Esophagus muscularis mucosa (tissue), 4 donors: ENCODE measurements around the gene RNLS. TPM values are rescaled to one million over a fixed set of nuclear protein-coding genes. Genes with fewer than 3 reads are reported as not detected.

Source experiments
- DNase-seq: peaks from one replicate; pipeline ENCODE4 v3.0.0-alpha.2; 2017; ENCODE audit errors: extremely low spot score
- H3K27ac ChIP-seq, 4 donors: fragments of 200-600 bp; sonication (generic); replicated peaks in 1 of 4; 1 replicate in 3 of 4; 2 replicates in 1 of 4; pipeline ENCODE4 v1.5.1; 2016 to 2019; ENCODE audit warnings: mild to moderate bottlenecking in 1 of 4
- H3K27me3 ChIP-seq, 4 donors: fragments of 200-600 bp; sonication (generic); one replicate each; pipeline versions ENCODE4 v1.5.1 to v1.6.0; 2016 to 2019
- H3K36me3 ChIP-seq, 4 donors: fragments of 200-600 bp; sonication (generic); one replicate each; pipeline ENCODE4 v1.5.1; 2016 to 2019
- H3K4me1 ChIP-seq, 4 donors: fragments of 200-600 bp; sonication (generic); one replicate each; pipeline ENCODE4 v1.5.1; 2016 to 2019
- H3K4me3 ChIP-seq, 4 donors: fragments of 200-600 bp; sonication (generic); 1 replicate in 2 of 4; 2 replicates in 2 of 4; pipeline ENCODE4 v1.5.1; 2016 to 2019; ENCODE audit warnings: mild to moderate bottlenecking in 4 of 4, moderate library complexity in 1 of 4
- H3K9me3 ChIP-seq, 4 donors: fragments of 200-600 bp; sonication (generic); 1 replicate in 3 of 4; 2 replicates in 1 of 4; pipeline ENCODE4 v1.5.1; 2016 to 2019
- EP300 ChIP-seq: sonication (generic); formaldehyde crosslinking; IDR thresholded peaks from one replicate; pipeline ENCODE4 v1.6.1; 2017; ENCODE audit warnings: antibody characterized with exemption
- POLR2A ChIP-seq: fragments of 450-650 bp; IDR thresholded peaks from one replicate; pipeline ENCODE4 v1.6.1; 2017; ENCODE audit warnings: antibody characterized with exemption, moderate library complexity, mild to moderate bottlenecking, low read depth
- POLR2AphosphoS5 ChIP-seq, 2 donors: sonication (generic); formaldehyde crosslinking; IDR thresholded peaks; one replicate each; pipeline ENCODE4 v1.6.1; 2017; ENCODE audit warnings: antibody characterized with exemption in 2 of 2
- WGBS: methylation state at CpG from one replicate; pipeline ENCODE4 v1.1.5; 2018; 5-methylcytosine and 5-hydroxymethylcytosine counted together
- intact Hi-C: fragments of 100-400 bp; cut with DNase I; formaldehyde crosslinking; loops from one replicate; pipeline ENCODE4 v1.15.1; 2023
- total RNA-seq, 4 donors: library from RNA; depleted of rRNA; stranded (reverse); fragments of >200 nt; gene quantifications; one replicate each; pipeline versions ENCODE4 v1.1.0 to v1.2.1, GENCODE V29; 2016
- TF ChIP-seq, protein P1 (sequence below), 3 experiments: fragments of 200-600 bp in 2 of 3; fragments of 450-650 bp in 1 of 3; sonication (generic) in 2 of 3; IDR thresholded peaks; one replicate each; pipeline ENCODE4 v1.5.1; 2017 to 2019; ENCODE audit warnings: antibody characterized with exemption in 3 of 3, mild to moderate bottlenecking in 2 of 3, moderate library complexity in 1 of 3

Gene RNLS
- total RNA-seq, 4 donors from 2014 or later = 6.7 to 12.9 (median 10.9) TPM

DNA sequence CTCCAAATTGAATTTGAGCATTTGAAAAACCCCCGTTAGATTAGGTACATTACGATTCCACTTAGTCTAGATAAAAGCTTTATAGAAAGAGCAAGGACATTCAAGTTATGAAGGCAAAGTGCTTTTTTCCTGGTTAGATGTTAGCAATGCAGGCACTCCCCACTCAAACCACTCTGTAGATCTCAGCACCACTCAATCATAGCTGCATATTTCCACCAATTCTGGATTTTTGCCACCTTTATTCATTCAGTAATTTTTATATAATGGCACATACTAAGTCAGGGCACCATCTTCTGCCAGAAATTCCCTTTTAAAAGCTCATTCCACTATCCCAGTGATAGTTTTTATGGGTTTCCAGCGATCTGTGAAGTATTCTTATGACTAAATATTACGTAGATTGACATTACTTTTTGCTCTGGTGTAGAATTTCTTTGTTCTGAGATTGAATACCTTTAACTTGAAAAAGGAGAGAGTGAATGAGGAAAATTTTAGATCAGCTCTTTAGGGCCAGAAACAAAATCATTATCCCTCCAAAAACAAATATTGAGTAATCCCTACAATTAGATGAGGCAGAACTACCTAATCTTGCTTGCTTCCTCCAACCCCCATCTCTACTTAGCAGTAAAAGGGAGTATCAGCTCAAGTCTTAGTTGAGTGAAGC is 51.6 kb downstream of the RNLS start:
- 91% methylated on average over 4 of the region's 4 CpGs for WGBS
- TF ChIP-seq POLR2AphosphoS5 (IDR thresholded peaks at IDR 0.05) = no peak
- TF ChIP-seq EP300 = no peak
- TF ChIP-seq, protein P1, sequence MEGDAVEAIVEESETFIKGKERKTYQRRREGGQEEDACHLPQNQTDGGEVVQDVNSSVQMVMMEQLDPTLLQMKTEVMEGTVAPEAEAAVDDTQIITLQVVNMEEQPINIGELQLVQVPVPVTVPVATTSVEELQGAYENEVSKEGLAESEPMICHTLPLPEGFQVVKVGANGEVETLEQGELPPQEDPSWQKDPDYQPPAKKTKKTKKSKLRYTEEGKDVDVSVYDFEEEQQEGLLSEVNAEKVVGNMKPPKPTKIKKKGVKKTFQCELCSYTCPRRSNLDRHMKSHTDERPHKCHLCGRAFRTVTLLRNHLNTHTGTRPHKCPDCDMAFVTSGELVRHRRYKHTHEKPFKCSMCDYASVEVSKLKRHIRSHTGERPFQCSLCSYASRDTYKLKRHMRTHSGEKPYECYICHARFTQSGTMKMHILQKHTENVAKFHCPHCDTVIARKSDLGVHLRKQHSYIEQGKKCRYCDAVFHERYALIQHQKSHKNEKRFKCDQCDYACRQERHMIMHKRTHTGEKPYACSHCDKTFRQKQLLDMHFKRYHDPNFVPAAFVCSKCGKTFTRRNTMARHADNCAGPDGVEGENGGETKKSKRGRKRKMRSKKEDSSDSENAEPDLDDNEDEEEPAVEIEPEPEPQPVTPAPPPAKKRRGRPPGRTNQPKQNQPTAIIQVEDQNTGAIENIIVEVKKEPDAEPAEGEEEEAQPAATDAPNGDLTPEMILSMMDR (IDR thresholded peaks at IDR 0.05) = no peak
- no peak for TF ChIP-seq POLR2A
- DNase-seq = no peak
- Histone ChIP-seq H3K4me1 (no peaks in the 10 kb centered on the region), H3K4me3 (no peak overlapping the region), H3K27me3 (no peaks in the 10 kb centered on the region), H3K9me3 (no peaks in the 10 kb centered on the region), H3K36me3 (no peaks in the 10 kb centered on the region), H3K27ac (no peak overlapping the region)
- intact Hi-C loops = no loop called here

DNA sequence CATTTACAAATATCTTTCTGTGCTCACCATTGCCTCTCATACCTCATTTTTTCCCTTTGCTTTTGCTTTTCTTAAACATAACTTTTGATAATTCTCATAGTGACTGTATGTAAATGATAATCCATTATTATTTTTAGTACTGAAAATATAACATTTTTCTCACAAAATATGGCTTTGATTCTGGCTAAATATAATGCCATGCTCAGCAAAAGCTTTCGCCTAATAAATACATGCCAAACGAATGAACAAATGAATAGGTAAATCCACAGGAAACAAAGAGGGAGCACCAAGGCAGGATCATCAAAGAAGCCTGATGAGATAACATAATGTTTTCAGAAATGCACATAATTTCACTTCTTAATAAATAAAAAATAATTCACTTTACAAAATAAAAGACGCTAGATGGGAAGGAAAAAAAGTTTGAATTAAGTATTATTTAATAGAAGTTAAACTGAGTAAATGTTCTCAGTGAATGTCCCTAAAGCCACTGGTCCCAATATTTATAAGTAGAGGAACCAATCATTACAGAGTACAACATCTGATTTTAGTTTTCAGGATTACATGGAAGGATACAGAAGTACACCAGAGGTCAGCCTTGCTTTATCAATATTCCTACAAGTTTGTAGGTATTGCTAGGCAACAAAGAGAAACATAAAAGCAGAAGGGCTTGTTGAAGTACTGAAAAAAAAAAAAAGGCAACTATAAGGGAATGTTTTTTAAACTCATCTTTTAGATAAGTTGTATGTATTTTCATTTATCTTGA is 52.3 kb downstream of the RNLS start:
- DNase-seq = no peak
- no peaks in the 10 kb centered on the region for H3K27me3 ChIP-seq
- H3K27ac ChIP-seq = no peak overlapping the region
- H3K9me3 ChIP-seq = no peaks in the 10 kb centered on the region
- 97% methylated on average over 3 of the region's 3 CpGs for WGBS
- no peaks in the 10 kb centered on the region for H3K36me3 ChIP-seq
- no peak overlapping the region for H3K4me3 ChIP-seq
- intact Hi-C loops = no loop called here
- no peak for TF ChIP-seq POLR2A
- TF ChIP-seq EP300 = no peak
- no peak for TF ChIP-seq POLR2AphosphoS5 (IDR thresholded peaks at IDR 0.05)
- TF ChIP-seq, protein P1 (IDR thresholded peaks at IDR 0.05) = no peak
- no peaks in the 10 kb centered on the region for H3K4me1 ChIP-seq

DNA sequence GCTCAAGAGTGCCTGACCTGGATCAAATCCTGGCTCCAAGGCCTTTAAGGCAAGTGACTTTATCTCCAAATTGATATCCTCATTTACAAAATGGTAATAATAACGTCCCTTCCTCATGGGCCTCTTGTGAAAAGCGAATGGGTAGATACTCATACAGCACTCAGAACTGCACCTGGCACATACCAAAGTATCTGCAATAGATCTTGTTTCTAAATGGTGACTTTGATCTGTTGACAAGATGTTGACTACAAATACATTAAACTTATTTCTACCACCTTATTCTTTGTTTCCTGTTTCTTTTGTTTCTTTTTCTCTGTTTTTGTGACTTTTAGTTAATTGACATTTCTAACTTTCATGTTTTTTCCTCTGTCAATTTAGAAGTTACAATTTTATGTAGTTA is 53.0 kb downstream of the RNLS start:
- Histone ChIP-seq H3K4me3 (no peak overlapping the region), H3K27ac (no peak overlapping the region), H3K9me3 (no peaks in the 10 kb centered on the region), H3K4me1 (no peaks in the 10 kb centered on the region), H3K27me3 (no peaks in the 10 kb centered on the region), H3K36me3 (no peaks in the 10 kb centered on the region)
- DNase-seq = no peak
- no peak for TF ChIP-seq POLR2A
- TF ChIP-seq EP300 = no peak
- TF ChIP-seq, protein P1 (IDR thresholded peaks at IDR 0.05) = no peak
- TF ChIP-seq POLR2AphosphoS5 (IDR thresholded peaks at IDR 0.05) = no peak
- WGBS = 83% methylated on average over 2 of the region's 2 CpGs
- intact Hi-C loops = no loop called here

DNA sequence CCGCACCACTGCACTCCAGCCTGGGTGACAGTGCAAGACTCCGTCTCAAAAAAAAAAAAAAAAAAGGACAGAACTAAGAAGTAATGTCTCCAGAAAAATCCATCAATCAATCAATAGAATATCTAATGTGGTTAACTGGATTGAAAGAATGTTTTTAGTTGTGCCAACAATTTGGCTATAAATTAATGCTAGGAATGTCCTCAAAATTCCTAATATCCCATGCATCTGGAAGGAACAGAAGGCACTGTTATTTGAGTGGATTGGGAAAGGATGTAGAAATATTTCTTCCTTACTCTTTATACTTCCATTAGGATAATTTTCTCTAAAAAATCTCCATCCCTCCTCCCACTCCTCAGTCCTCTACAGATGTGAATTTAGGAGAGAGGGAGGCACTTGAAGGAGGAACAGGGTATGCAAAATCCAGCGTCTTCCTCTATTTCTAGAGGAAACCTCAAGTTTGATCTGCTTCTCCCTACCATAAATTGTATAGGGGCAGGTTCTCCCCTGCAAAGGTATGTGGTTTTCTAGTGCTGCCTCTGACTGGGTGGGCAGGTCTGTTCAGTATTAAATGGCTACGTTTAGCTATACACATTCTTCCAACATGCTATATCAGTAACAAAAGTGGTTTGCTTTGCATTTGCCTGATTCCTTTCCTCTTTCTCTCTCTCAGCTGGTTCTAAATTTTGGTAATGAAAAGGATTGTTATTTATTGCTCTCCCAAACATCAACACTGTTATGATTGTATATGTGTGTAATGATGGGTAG is 54.1 kb downstream of the RNLS start:
- no peaks in the 10 kb centered on the region for H3K9me3 ChIP-seq
- no peak for TF ChIP-seq EP300
- TF ChIP-seq POLR2AphosphoS5 (IDR thresholded peaks at IDR 0.05) = no peak
- no peak for DNase-seq
- H3K4me3 ChIP-seq = no peak overlapping the region
- no peaks in the 10 kb centered on the region for H3K4me1 ChIP-seq
- no peaks in the 10 kb centered on the region for H3K27me3 ChIP-seq
- 89% methylated on average over 4 of the region's 4 CpGs for WGBS
- intact Hi-C loops = no loop called here
- H3K27ac ChIP-seq = no peak overlapping the region
- H3K36me3 ChIP-seq = no peaks in the 10 kb centered on the region

DNA sequence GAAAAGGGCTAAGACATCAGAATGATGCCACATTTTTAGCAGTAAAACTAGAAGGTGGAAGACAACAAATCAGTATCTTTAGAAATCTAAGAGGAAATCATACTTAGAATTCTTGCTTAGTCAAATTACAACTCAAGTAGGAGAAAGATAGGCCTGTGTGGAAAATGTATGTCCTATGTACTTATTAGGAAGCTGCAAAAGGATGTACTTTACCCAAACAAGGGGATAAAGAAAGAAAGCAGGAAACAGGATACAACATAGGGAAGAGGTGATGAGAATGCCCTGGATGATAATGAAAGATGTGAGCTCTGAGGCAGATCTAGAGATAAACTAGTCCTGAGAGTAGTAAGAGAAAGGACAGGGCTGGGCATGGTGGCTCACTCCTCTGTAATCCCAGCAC is 54.9 kb downstream of the RNLS start:
- intact Hi-C loops = no loop called here
- H3K4me3 ChIP-seq = no peak overlapping the region

More for the DNA sequence above, 54.9 kb downstream of the RNLS start:
- DNase-seq = no peak
- peaks cover 0 to 2% (median 0%) of the 10 kb centered on the region in 4 donors for H3K4me1 ChIP-seq
- no peaks in the 10 kb centered on the region for H3K27me3 ChIP-seq
- no peaks in the 10 kb centered on the region for H3K9me3 ChIP-seq
- H3K36me3 ChIP-seq = no peaks in the 10 kb centered on the region
- TF ChIP-seq EP300 (no peak), POLR2AphosphoS5 (IDR thresholded peaks at IDR 0.05) (no peak), POLR2A (no peak)
- TF ChIP-seq, protein P1 (IDR thresholded peaks at IDR 0.05) = no peak
- H3K27ac ChIP-seq = no peak overlapping the region
